ENCODE data around the gene GRM7. TPM values are rescaled to one million over a fixed set of nuclear protein-coding genes. Genes with fewer than 3 reads are reported as not detected.

The GRM7 gene
- total and polyA plus RNA-seq, 2 of the 4 experiments (the other 2 are of a cell fraction): not detected

GRCh38 chr3:7205962-7206361 is 345.0 kb downstream of the GRM7 start:
- no peak overlapping the region for H3K4ac ChIP-seq (ENCODE audit: low read depth, low read length)
- DNase-seq (no peak), ATAC-seq (ENCODE audit: low read depth) (no peak)
- H4K91ac ChIP-seq (ENCODE audit: insufficient read depth, low read depth, low read length): no peak overlapping the region
- no peak overlapping the region for H2BK120ac ChIP-seq (ENCODE audit: low read depth, low read length)
- H2AK5ac ChIP-seq (ENCODE audit: low read depth, low read length): no peak overlapping the region
- no peaks in the 10 kb centered on the region for H3K27me3 ChIP-seq (ENCODE audit: control insufficient read depth, insufficient read depth, low read length)
- ChIA-PET POLR2A (ENCODE audit: unreplicated experiment) (no interaction called here), CTCF (no interaction called here)
- no peak overlapping the region for H2AK9ac ChIP-seq (replicated peaks; ENCODE audit: low read depth, low read length, poor library complexity)
- no peak overlapping the region for H2BK15ac ChIP-seq (ENCODE audit: low read depth, low read length)
- H4K8ac ChIP-seq (ENCODE audit: low read depth in 2 of 2, low read length in 2 of 2): no peak overlapping the region
- H3K23ac ChIP-seq (ENCODE audit: low read depth, low read length): no peak overlapping the region
- H4K5ac ChIP-seq (ENCODE audit: low read depth, low read length): no peak overlapping the region
- H3K9ac ChIP-seq (ENCODE audit: low read depth, low read length): no peak overlapping the region
- H3K18ac ChIP-seq (ENCODE audit: low read depth, low read length): no peak overlapping the region
- no peak overlapping the region for H2BK5ac ChIP-seq (ENCODE audit: low read depth, low read length, poor library complexity, severe bottlenecking)
- dilution Hi-C loops (cut with HindIII; ENCODE audit: low sequenced_read_pairs, unreplicated experiment): no loop called here
- H3K36me3 ChIP-seq (ENCODE audit: control insufficient read depth, insufficient read depth, low read length): no peaks in the 10 kb centered on the region
- no peaks in the 10 kb centered on the region for H3K79me1 ChIP-seq (ENCODE audit: low read depth in 1 of 2, low read length in 2 of 2)
- intact Hi-C loops (cut with micrococcal nuclease): no loop called here
- no peak overlapping the region for H2AFZ ChIP-seq (replicated peaks; ENCODE audit: low read length, poor library complexity)
- H3K14ac ChIP-seq (replicated peaks; ENCODE audit: low read depth, low read length): no peak overlapping the region
- peaks cover 5% of the 10 kb centered on the region; the same call in 1 of the 2 replicates for H3K9me3 ChIP-seq (ENCODE audit: control insufficient read depth, insufficient read depth, low read length)
- no peaks in the 10 kb centered on the region for H4K20me1 ChIP-seq (ENCODE audit: insufficient read depth, low read length)
- no peaks in the 10 kb centered on the region for H3K9me1 ChIP-seq (ENCODE audit: insufficient read depth, low read length)
- TF ChIP-seq MAFK (IDR thresholded peaks at IDR 0.05; ENCODE audit: low read depth, low read length) (no peak), RCOR1 (IDR thresholded peaks at IDR 0.05; ENCODE audit: insufficient replicate concordance, low read length) (no peak)
- H3K4me3 ChIP-seq (ENCODE audit: insufficient read depth, low read depth, low read length): no peak overlapping the region
- H3K4me2 ChIP-seq (ENCODE audit: low read depth, low read length): no peak overlapping the region
- no peak overlapping the region for H3K56ac ChIP-seq (ENCODE audit: extremely low read depth, insufficient read depth, low read length)
- in situ Hi-C loops (cut with MboI; ENCODE audit: low sequenced_read_pairs): no loop called here
- no peak overlapping the region for H3K27ac ChIP-seq (ENCODE audit: insufficient read depth, low read length)
- WGBS, 2 experiments (ENCODE audit: extremely low coverage in 2 of 2, insufficient read length in 1 of 2): no CpG with 5 or more reads among the region's 4 CpGs
- H3K4me1 ChIP-seq (ENCODE audit: control insufficient read depth, insufficient read depth, low read length): no peaks in the 10 kb centered on the region
- no TSS peak for BruUV-seq (replicated peaks)
- no peak overlapping the region for H2BK20ac ChIP-seq (ENCODE audit: low read depth, low read length)

Data from IMR-90 (cell line).